DMS 273 treated with DMSO at 0.1 percent for 48 hours (cell line): ENCODE measurements around the gene WDHD1.
"Not testable (repeated sequence)": the region's sequence is repeated elsewhere in the genome, so short reads cannot be mapped to it uniquely, and the experiment has no call there.

Source experiments
- DNase-seq: peaks from one replicate; lab custom pipeline; 2025; lab: John Stamatoyannopoulos, UW

WDHD1 gene

DNA sequence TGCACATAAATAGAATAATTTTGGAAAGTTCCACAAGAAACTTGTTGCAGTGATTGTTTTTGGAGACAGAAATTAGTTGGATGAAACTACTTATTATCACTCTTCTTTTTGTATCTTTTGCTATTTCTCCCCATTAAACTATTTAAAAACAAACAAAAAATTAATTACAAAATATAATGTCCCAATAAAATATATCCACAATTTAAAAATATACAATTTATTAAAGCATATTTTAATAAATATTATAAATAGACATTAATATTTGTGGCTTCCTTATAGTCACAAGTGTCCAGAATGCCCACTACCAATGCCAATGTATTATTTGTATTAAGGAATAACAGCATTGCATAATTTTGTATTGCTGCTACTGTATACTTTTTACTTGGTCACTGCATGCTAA lies 71.8 kb downstream of the WDHD1 start:
- DNase-seq, result no peak

DNA sequence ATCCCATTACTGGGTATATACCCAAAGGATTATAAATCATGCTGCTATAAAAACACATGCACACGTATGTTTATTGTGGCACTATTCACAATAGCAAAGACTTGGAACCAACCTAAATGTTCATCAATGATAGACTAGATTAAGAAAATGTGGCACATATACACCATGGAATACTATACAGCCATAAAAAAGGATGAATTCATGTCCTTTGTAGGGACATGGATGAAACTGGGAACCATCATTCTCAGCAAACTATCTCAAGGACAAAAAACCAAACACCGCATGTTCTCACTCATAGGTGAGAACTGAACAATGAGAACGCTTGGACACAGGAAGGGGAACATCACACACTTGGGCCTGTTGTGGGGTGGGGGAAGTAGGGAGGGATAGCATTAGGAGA lies 73.3 kb downstream of the WDHD1 start:
- not testable (repeated sequence) for DNase-seq

DNA sequence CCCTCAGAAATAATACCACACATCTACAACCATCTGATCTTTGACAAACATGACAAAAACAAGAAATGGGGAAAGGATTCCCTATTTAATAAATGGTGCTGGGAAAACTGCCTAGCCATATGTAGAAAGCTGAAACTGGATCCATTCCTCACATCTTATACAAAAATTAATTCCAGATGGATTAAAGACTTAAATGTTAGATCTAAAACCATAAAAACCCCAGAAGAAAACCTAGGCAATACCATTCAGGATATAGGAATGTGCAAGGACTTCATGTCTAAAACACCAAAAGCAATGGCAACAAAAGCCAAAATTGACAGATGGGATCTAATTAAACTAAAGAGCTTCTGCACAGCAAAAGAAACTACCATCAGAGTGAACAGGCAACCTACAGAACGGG lies 74.1 kb downstream of the WDHD1 start:
- not testable (repeated sequence) for DNase-seq

DNA sequence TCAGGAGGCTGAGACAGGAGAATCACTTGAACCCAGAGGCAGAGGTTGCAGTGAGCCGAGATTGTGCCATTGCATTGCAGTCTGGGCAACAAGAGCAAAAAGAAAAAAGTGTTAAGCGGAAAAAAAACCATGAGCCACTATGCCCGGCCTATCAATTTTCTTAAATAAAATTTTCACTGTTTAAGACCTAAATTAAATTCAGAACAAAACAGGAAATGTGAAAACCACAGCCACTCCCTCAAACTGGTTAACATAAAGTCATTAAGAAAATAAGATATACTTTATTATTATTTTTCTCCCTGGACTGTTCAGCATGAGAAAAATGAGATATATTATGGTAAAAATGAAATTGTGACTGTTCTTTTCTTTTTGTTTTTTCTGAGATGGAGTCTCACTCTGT lies 79.7 kb downstream of the WDHD1 start:
- no peak for DNase-seq

DNA sequence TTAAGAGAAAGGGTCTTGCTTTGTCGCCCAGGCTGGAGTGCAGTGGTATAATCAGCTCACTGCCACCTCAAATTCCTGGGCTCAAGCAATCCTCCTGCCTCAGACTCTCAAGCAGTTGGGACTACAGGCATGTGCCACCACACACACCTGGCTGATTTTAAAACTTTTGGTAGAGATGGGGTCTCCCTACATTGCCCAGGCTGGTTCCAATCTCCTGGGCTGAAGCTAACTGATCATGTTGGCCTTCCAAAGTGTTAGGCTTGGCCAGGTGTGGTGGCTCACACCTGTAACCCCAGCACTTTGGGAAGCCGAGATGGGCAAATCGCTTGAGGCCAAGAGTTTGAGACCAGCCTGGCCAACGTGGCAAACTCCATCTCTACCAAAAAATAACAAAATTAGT lies 80.4 kb downstream of the WDHD1 start:
- no peak for DNase-seq

DNA sequence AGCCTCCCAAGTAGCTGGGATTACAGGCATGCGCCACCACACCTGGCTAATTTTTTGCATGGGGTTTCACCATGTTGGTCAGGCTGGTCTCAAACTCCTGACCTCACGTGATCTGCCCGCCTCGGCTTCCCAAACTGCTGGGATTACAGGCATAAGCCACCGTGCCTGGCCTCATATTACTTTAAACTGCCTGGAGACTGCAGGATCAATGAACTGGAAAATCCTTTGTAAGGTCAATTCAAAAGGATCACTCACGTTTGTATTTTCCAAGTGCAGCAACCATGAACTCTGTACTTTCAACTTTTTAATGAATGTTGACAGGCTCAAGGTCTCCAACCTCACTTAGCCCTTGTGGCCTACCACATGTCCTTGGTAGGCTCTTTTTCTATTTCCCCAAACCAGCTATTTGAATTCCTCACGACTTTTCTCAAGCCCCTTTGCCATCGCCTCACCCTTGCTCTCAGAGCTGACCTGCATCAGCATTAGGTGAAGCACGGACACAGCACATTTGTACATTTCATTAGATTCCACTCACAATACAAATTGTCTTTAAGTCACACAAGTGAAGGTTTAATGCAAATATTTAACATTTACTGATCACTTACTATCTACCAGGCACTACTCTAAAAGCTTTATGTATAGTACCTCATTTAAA lies 82.0 kb downstream of the WDHD1 start:
- DNase-seq, result no peak

DNA sequence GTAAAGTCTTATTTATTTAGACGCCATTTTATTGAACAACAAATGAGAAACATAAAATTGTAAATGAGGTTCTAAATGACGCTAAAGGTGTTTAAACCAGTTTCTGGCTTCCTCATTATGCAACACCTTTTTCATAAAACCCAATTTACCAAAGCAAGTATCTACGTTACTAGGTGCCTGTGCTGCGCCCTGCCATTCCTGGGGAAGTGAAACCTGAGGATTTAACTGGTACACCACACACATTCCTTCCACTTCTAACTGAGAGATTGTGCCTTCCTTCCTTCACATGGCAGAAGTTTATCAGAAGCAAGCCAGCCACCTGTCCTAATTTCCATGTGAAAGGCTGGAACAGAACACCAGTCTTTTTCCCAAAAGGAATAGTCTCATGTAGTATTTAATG lies 84.0 kb downstream of the WDHD1 start:
- DNase-seq, result no peak

DNA sequence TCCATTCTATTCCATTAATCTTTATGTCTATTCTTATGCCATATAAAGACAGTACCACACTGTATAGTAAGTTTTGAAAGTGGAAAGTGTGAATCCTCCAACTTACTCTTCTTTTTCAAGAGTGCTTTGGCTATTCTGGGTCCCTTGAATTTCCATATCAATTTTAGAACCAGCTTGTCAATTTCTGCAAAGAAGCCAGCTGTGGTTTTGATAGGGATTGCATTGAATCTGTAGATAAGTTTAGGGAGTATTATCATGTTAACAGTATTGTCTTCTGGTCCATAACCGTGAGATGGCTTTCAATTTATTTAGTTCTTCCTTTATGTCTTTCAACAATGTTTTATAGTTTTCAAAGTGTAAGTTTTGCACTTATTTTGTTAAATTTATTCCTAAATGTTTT lies 90.1 kb downstream of the WDHD1 start:
- no peak for DNase-seq

DNA sequence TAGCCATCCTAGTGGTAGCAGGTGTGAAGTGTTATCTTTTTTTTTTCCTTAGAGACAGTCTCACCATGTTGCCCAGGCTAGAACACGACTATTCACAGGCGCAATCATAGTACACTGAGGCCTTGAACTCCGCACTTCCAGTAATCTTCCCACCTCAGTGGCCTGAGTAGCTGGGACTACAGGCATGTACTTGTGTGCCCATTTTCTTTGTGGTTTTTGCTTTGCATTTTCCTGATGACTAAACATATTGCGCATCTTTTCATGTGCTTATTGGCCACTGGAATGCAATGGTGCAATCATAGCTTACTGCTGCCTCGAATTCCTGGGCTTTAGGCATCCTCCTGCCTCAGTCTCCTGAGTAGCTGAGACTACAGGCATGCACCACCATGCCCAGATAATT lies 90.9 kb downstream of the WDHD1 start:
- DNase-seq, result no peak

DNA sequence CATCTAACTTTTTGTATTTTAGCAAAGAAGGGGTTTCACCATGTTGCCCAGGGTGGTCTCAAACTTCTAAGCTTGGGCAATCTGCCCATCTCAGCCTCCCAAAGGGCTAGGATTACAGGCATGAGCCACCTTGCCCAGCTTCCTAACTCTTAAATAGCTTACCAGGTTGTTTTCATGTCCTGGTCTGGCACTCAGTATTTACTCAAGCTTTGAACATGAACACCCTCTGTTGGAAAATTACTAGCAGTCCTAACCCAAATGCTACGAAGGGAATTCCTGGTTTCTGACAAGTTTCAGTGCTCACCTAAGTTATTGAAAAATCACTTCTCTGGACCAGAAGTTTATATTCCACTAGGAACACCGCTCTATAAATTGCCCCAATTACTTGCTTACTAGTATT lies 91.8 kb downstream of the WDHD1 start:
- DNase-seq, result no peak

DNA sequence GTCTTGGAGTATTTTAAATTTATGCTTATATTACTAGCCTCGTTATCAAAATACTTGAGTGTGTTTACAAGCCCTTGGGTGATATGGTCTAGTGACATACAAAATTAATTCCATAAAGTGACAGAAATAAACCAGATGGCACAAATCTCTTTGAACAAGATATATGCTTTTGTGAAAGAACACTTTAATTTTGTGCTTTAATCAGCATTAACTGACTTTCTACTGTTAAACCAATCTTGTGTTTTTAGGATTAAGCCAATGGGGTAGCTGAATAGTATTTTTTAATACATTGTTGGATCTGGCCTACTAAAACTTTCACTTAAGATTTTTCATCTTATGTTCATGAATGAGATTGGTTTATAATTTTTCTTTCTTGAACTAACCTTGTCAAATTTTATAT lies 93.9 kb downstream of the WDHD1 start:
- no peak for DNase-seq

DNA sequence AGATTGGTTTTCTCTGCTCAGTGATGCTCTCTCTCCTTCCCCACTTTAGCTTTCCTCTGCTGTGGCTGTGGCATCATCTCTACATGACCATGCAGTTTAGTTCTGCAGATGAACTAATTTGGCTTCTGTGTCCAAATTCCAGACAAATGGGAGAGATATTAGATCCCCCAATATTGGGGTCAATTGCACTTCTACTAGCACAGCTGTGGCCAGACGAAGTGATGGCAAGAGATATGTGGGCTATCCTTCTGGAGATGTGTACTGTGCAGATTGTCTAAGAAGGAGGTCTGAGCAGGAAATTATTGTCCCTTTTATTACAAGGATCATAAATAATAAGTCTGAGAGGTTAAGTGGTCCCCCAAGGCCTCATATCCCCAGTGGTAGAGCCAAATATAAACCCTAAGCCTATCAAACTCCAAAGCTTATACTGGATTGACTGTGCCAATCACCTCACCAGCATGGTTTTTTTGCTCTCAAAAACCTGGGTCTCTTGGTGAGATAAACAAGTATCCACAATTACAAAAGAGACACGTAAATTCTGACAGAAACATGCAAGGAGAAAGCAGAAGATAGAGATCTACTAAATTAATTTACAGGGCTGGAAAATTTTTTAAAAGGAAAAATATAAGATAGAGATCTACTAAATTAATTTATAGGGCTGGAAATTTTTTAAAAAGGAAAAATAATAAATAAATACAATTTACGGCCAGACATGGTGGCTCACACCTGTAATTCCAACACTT lies 95.1 kb downstream of the WDHD1 start:
- DNase-seq, result no peak

DNA sequence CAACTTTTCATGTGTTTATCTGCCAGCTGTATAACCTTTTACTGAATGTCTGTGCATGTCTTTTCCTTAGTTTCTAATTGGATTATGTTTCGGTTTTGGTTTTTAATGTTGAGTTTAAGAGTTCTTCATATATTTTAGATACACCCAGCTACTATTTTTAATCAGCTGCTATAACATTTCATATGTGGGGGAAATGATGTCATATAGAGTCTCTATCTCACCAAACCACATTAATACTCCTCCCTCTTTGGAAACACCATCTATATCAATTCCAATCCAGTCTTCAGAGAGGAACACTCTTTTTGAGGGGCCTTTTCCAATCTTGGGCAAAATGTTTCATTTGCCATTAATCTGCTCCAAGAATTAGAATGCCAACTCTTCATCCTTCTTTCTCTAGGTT lies 95.8 kb downstream of the WDHD1 start:
- no peak for DNase-seq

DNA sequence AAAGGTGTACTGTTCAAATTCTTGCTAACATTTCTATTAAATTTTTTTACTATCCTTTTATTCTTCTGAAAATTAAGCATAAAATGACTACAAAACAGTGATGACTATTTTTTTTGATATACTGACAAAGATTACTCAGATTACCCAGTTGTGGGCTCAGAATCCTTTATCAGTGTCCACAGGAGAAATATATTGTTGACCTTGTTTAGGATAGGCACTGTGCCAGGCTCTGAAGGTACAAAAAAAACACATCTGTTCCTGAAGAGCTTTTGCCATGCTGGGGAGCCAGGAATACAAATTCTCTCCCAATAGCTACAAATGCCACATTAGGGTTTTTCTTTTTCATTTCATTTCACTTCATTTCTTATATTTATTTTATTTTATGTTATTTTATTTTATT lies 97.3 kb downstream of the WDHD1 start:
- no peak for DNase-seq

DNA sequence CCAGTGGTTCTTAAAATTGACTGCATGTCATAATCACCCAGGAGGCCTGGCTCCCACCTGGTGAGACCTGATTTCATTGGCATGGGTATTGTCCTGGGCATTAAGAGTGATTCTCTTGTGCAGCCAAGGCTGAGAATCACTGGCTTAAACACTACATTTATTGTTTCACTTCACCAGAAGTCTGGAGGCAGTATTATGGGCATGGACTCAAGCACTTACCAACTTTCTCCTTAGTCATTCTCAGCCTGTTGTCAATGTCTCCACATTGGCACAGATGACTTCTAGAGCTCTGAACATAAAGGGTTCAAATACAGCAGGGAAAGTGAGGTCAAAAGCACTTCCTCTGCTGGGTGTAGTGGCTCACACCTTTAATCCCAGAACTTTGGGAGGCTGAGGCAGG lies 98.7 kb downstream of the WDHD1 start:
- no peak for DNase-seq

DNA sequence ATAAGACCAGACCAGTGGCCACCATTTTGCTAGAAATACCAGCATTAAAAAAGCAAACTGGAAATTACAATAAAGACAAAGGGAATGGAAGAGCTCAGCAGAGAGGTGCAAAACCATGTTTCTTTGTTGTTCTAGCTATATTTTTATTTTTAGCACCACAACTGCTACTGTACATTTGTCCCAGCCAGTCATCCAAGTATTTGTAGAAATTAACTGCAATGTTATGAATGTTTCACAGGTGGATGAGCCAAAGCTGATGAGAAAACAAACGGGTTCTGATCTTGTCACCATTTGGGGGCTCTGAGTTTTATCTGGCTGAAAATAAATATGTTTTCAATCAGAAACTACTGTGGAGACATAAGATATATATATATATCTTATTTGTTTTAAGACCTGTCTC lies 99.3 kb downstream of the WDHD1 start:
- DNase-seq, result no peak

DNA sequence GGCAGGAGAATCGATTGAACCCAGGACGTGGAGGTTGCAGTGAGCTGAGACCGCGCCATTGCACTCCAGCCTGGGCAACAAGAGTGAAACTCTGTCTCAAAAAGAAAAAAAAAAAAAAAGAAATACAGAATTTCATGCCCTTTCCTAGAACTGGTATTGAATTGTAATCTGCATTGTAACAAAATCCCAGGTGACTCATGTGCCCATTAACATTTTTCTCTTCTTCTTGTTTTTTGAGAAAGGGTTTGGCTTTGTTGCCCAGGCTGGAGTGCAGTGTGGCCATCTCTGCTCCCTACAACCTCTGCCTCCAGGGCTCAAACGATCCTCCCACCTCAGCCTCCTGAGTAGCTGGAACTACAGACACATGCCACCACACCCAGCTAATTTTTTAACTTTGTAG lies 100.3 kb downstream of the WDHD1 start:
- not testable (repeated sequence) for DNase-seq

DNA sequence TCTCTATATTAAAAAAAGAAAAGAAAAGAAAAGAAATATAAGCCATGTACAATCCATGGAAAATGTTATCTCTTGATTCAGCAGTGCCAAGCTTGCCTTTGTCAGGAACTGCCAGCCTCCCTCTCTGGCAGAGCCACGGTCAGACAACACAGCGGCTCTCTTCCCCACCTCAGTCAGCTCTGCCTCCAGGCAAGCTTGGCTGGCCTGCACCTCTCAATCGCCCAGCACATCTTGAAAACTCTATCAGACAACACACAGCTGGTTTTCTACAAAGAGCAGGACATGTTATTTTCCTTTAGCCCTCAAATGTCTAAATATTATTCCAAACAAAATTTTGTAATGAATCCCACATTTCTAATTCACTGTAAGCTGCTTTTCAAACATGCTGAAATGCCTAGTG lies 104.3 kb downstream of the WDHD1 start:
- DNase-seq, result no peak

DNA sequence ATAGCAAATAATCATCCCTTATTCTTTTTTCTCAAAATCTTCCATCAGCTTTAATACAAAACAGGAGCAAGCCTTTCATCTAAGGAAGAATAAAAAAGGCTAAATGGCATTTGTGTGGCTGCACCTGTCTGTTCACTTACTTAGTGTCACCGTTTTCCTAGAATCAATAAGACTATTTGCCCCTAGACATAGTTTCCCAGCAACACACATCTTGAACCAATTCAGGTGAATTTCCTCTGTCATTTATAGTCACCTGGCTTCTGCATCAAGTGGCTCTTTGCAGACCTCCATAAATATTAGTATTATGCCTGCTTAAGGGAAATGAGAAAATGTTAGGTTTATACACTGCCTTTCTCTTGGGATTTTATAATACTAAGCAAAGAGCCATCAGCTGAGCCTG lies 106.8 kb downstream of the WDHD1 start:
- DNase-seq, result no peak

DNA sequence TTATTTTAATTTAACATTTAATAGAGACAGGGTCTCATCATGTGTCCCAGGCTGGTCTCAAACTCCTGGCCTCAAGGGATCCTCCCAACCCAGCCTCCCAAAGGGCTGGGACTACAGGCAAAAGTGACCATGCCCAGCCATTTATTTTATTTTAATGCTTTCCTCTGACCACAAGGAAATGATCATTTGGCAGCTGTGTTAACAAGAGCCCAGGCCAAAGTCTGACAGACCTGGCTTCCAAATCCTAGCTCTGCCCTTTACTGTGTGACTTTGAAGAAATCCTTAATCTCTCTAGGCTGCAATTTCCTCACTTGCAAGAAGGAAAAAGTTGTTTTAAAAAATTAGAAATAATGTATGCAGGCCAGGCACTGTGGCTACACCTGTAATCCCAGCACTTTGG lies 107.6 kb downstream of the WDHD1 start:
- no peak for DNase-seq

DNA sequence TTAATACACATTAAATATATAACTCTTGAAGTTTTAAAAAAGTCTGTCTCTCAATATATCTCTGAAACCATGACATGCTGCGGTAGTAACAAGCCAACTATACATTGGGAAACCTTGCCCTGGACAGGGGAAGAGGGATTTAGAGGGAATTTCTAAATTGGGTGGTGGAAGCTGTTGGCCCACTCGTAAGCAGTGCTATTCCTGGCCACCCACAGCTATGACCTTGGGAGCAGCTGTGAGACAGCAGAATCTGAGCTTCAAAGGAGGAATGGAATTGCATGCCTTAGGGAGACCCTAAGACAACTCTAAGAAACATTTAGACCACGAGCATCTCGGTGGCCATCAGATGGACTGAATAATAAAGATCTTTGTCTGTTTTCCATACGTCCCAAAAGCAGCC lies 108.5 kb downstream of the WDHD1 start:
- no peak for DNase-seq

DNA sequence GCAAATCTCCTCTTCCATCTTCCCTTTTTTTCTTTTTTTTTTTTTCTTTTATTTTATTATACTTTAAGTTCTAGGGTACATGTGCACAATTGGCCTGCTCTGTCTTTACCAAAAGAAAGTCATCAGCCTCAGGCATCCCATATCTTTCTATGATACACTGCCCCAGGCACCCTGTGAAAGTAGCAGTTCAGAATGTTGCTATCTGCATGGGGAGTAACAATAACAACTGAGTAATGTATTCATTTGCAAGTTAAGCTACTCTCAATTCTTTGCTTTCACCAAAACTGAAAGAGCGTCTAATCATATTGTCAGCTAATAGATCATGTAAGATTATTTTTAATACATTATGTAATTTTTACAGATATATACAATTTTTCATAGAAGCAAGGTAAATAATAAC lies 110.8 kb downstream of the WDHD1 start:
- DNase-seq, result no peak

DNA sequence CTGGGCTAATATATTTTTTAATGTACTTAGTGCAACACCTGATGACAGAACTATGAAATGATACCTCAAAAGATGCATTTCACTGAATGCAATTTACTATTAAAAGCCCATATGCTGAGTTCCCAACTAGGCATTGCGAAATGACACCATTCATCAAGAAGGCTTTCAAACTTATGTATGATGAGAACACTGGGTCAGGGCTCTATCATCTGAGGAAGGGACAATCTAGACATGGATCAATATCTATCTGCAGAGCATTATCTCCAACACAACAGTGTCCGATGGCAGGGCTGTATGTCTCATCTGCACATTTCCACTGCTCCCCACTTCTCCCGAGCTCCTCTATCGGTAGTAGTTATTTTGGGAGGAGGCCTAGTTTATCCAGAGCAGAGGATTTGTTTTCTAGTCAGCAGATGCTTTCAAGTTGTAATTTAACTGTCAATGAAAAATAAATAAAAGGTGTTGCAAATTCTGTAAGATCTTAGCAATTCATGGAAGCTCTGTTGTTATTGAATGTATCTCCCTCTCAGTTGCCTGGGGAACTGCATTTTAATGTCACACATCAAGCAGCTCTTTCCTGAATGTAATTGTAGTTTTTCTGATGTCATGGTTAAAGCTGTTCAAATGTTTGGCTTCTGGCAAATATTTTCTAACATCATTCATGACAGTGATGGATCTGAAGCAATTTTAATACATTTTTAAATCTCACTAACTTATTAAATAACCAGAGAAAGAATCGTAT lies 116.9 kb downstream of the WDHD1 start:
- no peak for DNase-seq
